Esophagus muscularis mucosa (tissue), 3 donors: Measurements from ENCODE around the gene FANCE.

Source experiments
- POLR2AphosphoS5 ChIP-seq, 2 donors: sonication (generic); formaldehyde crosslinking; IDR thresholded peaks; one replicate each; pipeline ENCODE4 v1.6.1; 2017; ENCODE audit warnings: antibody characterized with exemption in 2 of 2
- TF ChIP-seq, protein P1 (sequence below), 3 experiments: fragments of 200-600 bp in 2 of 3; fragments of 450-650 bp in 1 of 3; sonication (generic) in 2 of 3; IDR thresholded peaks; one replicate each; pipeline ENCODE4 v1.5.1; 2017 to 2019; ENCODE audit warnings: antibody characterized with exemption in 3 of 3, mild to moderate bottlenecking in 2 of 3, moderate library complexity in 1 of 3

DNA sequence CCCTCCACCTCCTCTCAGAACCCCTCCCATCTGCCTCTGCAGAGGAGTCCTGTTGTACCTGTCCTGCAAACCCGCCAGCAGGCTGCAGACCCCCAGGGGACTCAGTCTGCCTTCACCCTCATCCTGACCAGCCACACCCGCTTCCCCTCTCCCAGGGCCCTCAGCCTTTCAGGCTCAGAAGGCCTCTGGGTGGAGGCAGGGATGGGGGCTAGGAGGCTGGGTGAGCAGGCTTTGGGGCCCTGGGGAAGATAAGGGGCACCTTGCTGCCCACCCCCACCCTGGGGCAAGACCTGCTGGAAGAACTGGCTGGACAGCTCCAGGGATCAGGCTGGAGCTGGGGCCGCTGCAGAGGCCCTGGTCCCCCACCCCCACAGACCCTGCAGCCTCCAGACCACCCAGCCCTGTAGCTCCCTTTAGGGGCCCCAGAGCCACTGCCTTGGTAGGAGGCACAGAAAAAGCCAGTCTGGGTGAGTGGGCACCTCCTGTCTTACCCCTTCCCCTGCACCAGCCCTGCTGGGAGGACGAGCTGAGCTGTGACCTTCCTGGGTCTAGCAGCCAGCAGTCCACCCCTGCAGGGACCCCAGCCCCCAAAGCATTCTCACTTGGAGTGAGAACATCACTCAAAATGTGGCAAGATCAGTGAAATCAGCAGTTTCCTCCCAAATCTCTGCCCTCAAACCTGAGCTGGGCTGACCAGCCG, 39.6 kb downstream of the FANCE start:
- no peak for TF ChIP-seq POLR2AphosphoS5 (IDR thresholded peaks at IDR 0.05)
- TF ChIP-seq, protein P1, sequence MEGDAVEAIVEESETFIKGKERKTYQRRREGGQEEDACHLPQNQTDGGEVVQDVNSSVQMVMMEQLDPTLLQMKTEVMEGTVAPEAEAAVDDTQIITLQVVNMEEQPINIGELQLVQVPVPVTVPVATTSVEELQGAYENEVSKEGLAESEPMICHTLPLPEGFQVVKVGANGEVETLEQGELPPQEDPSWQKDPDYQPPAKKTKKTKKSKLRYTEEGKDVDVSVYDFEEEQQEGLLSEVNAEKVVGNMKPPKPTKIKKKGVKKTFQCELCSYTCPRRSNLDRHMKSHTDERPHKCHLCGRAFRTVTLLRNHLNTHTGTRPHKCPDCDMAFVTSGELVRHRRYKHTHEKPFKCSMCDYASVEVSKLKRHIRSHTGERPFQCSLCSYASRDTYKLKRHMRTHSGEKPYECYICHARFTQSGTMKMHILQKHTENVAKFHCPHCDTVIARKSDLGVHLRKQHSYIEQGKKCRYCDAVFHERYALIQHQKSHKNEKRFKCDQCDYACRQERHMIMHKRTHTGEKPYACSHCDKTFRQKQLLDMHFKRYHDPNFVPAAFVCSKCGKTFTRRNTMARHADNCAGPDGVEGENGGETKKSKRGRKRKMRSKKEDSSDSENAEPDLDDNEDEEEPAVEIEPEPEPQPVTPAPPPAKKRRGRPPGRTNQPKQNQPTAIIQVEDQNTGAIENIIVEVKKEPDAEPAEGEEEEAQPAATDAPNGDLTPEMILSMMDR (IDR thresholded peaks at IDR 0.05) = no peak
